OCI-LY3 (cell line): Measurements from ENCODE around the gene XDH.

ENCODE experiments used
- H2AFZ ChIP-seq: fragments of 200-600, 300-600 bp; shearing (Covaris generic); 2 replicates; pipeline ENCODE4 v1.6.0; 2014; ENCODE audit warnings: antibody characterized with exemption, low read depth, low read length
- H3K27ac ChIP-seq: fragments of 200-600, 300-600 bp; sonication (generic); 2 replicates; pipeline ENCODE4 v1.5.1; 2014; ENCODE audit warnings: mild to moderate bottlenecking, low read length, moderate library complexity, mixed read lengths
- H3K27me3 ChIP-seq: fragments of 200-600, 300-600 bp; sonication (generic); 2 replicates; pipeline ENCODE4 v1.6.1; 2014; ENCODE audit warnings: low read depth, low read length, mixed read lengths
- H3K36me3 ChIP-seq: fragments of 200-600, 300-600 bp; sonication (generic); replicated peaks from 2 replicates; pipeline ENCODE3; 2014; ENCODE audit warnings: low read depth, low read length, mixed read lengths
- H3K4me1 ChIP-seq: fragments of 300-600, 200-600 bp; sonication (generic); 2 replicates; pipeline ENCODE4 v1.6.1; 2014; ENCODE audit warnings: low read length, mixed read lengths
- H3K4me2 ChIP-seq: fragments of 200-600, 300-600 bp; sonication (generic); 2 replicates; pipeline ENCODE4 v1.6.1; 2014; ENCODE audit warnings: low read length, mixed read lengths
- H3K4me3 ChIP-seq: fragments of 300-600, 200-600 bp; sonication (generic); 2 replicates; pipeline ENCODE4 v1.5.1; 2014; ENCODE audit warnings: antibody characterized with exemption, mild to moderate bottlenecking, low read length, moderate library complexity
- H3K79me2 ChIP-seq: fragments of 300-600, 200-600 bp; shearing (Covaris generic); 2 replicates; pipeline ENCODE4 v1.6.1; 2014; ENCODE audit warnings: mild to moderate bottlenecking, low read length, mixed read lengths
- H3K9ac ChIP-seq: fragments of 300-600, 200-600 bp; shearing (Covaris generic); 2 replicates; pipeline ENCODE4 v1.6.0; 2014; ENCODE audit warnings: mild to moderate bottlenecking, low read length, moderate library complexity
- H3K9me3 ChIP-seq: fragments of 200-600, 300-600 bp; shearing (Covaris generic); 2 replicates; pipeline ENCODE4 v1.6.1; 2014; ENCODE audit warnings: low read length, mixed read lengths; ENCODE audit not compliant: insufficient read depth
- H4K20me1 ChIP-seq: fragments of 200-600, 300-600 bp; sonication (generic); 2 replicates; pipeline ENCODE4 v1.6.1; 2016; ENCODE audit warnings: low read length, mixed read lengths; ENCODE audit not compliant: insufficient read depth
- CTCF ChIP-seq: fragments of 200-600, 300-600 bp; sonication (generic); IDR thresholded peaks from 2 replicates; pipeline ENCODE4 v1.5.1; 2014; ENCODE audit warnings: antibody characterized with exemption, low read length, low read depth
- EZH2phosphoT487 ChIP-seq: fragments of 200-600 bp; shearing (Covaris generic); IDR thresholded peaks from 2 replicates; pipeline ENCODE4 v1.6.1; 2018; ENCODE audit warnings: antibody characterized with exemption, mixed run types, low read depth

The XDH gene

GRCh38 chr2:31380243-31380642 lies 34.3 kb downstream of the XDH start:
- no peak for TF ChIP-seq CTCF
- no peak for TF ChIP-seq EZH2phosphoT487
- H3K36me3 ChIP-seq = no peaks in the 10 kb centered on the region
- no peak overlapping the region for H3K27ac ChIP-seq

GRCh38 chr2:31379747-31380146 lies 34.8 kb downstream of the XDH start:
- TF ChIP-seq EZH2phosphoT487 (no peak), CTCF (no peak)
- Histone ChIP-seq H3K9ac (no peak overlapping the region), H3K4me3 (no peak overlapping the region), H3K27ac (no peak overlapping the region), H3K79me2 (no peaks in the 10 kb centered on the region), H3K27me3 (peaks cover 4% of the 10 kb centered on the region; the same call in 1 of the 2 replicates), H2AFZ (no peak overlapping the region), H3K9me3 (no peaks in the 10 kb centered on the region), H4K20me1 (no peaks in the 10 kb centered on the region), H3K4me2 (no peak overlapping the region), H3K36me3 (no peaks in the 10 kb centered on the region), H3K4me1 (peaks cover 6% of the 10 kb centered on the region; the same call in 1 of the 2 replicates)

More at GRCh38 chr2:31380243-31380642, 34.3 kb downstream of the XDH start:
- Histone ChIP-seq H3K9ac (no peak overlapping the region), H3K4me3 (no peak overlapping the region), H4K20me1 (no peaks in the 10 kb centered on the region), H2AFZ (no peak overlapping the region), H3K4me1 (peaks cover 6% of the 10 kb centered on the region; the same call in 1 of the 2 replicates), H3K27me3 (peaks cover 4% of the 10 kb centered on the region; the same call in 1 of the 2 replicates), H3K9me3 (no peaks in the 10 kb centered on the region), H3K4me2 (no peak overlapping the region), H3K79me2 (no peaks in the 10 kb centered on the region)

GRCh38 chr2:31378791-31379501 lies 35.6 kb downstream of the XDH start:
- Histone ChIP-seq H3K4me3 (no peak overlapping the region), H3K4me1 (no peaks in the 10 kb centered on the region), H3K27ac (no peak overlapping the region), H3K9ac (no peak overlapping the region), H4K20me1 (no peaks in the 10 kb centered on the region), H2AFZ (no peak overlapping the region), H3K36me3 (no peaks in the 10 kb centered on the region), H3K27me3 (peaks cover 7% of the 10 kb centered on the region; the same call in 1 of the 2 replicates), H3K79me2 (no peaks in the 10 kb centered on the region), H3K9me3 (no peaks in the 10 kb centered on the region), H3K4me2 (no peak overlapping the region)
- TF ChIP-seq EZH2phosphoT487 = no peak
- TF ChIP-seq CTCF = no peak

GRCh38 chr2:31378389-31378788 lies 36.2 kb downstream of the XDH start:
- Histone ChIP-seq H3K9ac (no peak overlapping the region), H3K36me3 (no peaks in the 10 kb centered on the region), H3K27ac (no peak overlapping the region), H3K4me3 (no peak overlapping the region), H3K4me2 (no peak overlapping the region), H3K4me1 (no peaks in the 10 kb centered on the region), H3K27me3 (peaks cover 12% of the 10 kb centered on the region; the same call in 1 of the 2 replicates), H3K79me2 (no peaks in the 10 kb centered on the region), H4K20me1 (no peaks in the 10 kb centered on the region), H2AFZ (no peak overlapping the region), H3K9me3 (no peaks in the 10 kb centered on the region)
- TF ChIP-seq CTCF (no peak), EZH2phosphoT487 (no peak)
